HG03558 (cell line): ENCODE data around the gene TULP3.
A peak's percentile ranks its signal among the peaks of the same experiment; 100 is the strongest.
"Not testable (repeated sequence)": the region's sequence is repeated elsewhere in the genome, so short reads cannot be mapped to it uniquely, and the experiment has no call there.

Experiments used
- ATAC-seq: cut with Tn5 transposase; IDR thresholded peaks from one replicate; pipeline ENCODE4 v1.9.1; 2021; ENCODE audit warnings: moderate number of reproducible peaks; ENCODE audit not compliant: unreplicated experiment; ENCODE audit errors: extremely low read depth

Gene TULP3, protein sequence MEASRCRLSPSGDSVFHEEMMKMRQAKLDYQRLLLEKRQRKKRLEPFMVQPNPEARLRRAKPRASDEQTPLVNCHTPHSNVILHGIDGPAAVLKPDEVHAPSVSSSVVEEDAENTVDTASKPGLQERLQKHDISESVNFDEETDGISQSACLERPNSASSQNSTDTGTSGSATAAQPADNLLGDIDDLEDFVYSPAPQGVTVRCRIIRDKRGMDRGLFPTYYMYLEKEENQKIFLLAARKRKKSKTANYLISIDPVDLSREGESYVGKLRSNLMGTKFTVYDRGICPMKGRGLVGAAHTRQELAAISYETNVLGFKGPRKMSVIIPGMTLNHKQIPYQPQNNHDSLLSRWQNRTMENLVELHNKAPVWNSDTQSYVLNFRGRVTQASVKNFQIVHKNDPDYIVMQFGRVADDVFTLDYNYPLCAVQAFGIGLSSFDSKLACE

GRCh38 chr12:2890388-2891239 is at the start of gene TULP3:
Gene TULP3 (plus strand): TSS chr12:2890891. CDS start chr12:2890948, 57 bp downstream.
- peak; percentile 76 for ATAC-seq

GRCh38 chr12:2841056-2841650 is 49.5 kb upstream of the TULP3 start:
- no peak for ATAC-seq

GRCh38 chr12:2842948-2843347 is 47.7 kb upstream of the TULP3 start:
- no peak for ATAC-seq

DNA sequence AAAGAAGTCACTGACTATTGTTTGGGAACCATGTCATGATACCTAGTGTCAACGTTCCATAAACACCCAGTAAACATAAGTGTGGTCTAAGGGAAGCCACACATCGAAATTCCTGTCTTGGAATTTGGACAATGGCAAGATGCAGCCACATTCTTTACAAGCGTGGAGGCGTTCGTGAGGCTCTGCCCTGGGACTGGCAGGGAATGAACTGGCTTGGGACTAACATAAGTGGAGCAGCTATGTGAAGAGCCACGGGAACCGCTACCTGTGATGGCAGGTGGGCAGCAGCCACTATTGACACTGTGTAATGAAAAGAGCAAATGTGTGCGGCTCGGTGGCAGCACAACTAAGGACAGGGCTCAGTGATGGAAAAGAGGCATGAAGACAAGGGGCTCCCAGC is 45.9 kb upstream of the TULP3 start:
- ATAC-seq: no peak

GRCh38 chr12:2845280-2845679 is 45.4 kb upstream of the TULP3 start:
- ATAC-seq: no peak

DNA sequence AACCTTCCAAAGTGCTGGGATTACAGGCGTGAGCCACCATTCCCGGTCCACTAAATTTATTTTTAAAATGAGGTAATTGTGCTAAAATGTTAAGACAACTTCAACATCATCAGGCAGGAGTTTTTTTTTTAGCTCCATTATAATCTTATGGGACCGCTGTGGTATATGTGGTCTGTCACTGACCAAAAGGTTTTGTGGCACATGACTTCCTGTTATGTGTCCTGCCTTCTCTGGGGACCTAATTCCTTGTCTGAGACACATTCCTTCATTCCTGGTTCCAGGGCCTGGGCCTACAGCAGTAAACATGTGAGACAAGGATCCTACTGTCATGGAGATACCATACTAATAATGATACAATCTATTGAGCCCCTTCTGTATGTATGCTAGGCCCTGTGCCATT is 38.8 kb upstream of the TULP3 start:
- ATAC-seq: no peak

- ATAC-seq: no peak
Observed at GRCh38 chr12:2853626-2854025, 37.1 kb upstream of the TULP3 start.

DNA sequence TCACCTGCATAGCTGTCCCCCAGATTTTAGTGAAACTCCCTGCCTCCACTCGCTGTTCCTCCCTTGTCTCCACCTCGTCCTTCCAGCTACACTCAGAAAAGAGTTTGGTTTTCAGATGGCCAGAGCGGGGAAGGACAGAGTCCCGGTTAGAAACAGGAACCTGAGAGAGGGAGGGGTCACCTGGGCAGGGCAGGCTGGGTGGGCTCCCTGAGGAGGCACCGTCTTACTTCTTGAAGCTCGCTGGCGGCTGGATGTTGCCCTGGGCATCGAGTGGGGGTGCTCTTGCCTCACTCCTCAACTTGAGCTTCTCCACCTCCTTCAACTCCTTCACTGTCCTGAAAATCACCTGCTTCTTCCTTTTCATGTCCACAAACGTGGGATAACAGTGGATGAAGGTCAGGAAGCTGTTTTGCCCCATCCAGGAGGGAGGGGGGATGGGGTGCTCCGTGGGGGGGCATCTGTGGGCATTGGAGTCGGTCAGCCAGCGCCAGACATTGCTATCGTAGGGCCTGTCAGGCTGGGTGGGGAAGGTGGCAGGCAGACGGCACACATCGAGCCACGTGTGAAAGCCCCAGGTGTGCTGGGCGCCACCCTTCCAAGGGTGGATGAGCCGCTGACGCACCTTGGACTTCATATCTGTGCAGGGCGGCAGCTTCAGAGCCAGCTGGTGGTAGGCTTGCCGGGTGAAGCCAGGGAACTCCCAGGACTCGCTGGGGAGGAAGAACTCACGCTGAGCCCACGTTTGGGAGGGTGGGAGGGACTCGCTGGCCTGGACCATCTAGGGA is 35.8 kb upstream of the TULP3 start:
- no peak for ATAC-seq

GRCh38 chr12:2855546-2855945 is 35.1 kb upstream of the TULP3 start:
- no peak for ATAC-seq

DNA sequence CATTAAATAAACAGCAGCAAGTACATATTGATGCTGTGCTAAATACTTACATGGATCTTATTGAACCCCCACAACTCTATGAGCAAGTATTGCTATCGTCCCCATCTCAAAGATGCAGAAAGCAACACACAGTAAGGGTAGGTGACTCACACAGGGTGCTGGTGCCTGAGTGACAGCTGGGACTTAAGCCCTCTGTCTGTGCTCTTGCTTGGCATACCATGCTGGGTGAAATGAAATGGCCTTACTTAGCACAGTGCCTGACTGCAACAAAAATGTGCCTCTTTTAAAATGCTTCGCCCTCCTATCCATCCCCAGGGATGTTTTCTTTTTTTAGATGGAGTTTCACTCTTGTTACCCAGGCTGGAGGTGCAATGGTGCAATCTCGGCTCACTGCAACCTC is 34.6 kb upstream of the TULP3 start:
- ATAC-seq: no peak

GRCh38 chr12:2857021-2857431 is 33.7 kb upstream of the TULP3 start, which contains the start of gene TEX52:
Gene TEX52 (minus strand): TSS chr12:2857039. CDS start chr12:2857026, 13 bp downstream.
- ATAC-seq: no peak

GRCh38 chr12:2857576-2857975 is 33.1 kb upstream of the TULP3 start:
- ATAC-seq: no peak

- ATAC-seq: no peak
Observed at GRCh38 chr12:2858334-2858733, 32.4 kb upstream of the TULP3 start.

DNA sequence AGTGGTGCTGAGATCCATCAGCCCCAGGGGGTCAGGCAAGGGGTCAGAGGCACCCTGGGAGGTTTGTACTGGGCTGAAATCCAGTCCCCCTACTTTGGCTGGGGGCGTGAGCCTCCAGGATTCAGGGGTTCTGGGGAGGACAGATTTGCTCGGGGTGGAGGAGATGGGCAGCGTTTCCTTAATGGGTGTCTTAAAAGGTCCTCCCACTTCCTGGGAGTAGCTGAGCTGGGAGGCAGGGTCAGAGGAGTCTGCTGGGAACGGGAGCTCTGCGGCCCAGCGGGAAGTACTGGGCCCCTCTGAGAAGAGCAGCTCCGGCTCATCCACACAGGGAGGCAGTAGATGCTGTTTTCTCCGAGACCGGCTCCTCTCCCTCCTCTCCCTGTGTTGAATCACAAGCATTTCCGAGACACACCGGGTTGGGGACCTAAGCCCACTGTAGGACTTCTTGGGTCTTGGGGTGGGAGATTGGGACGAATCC is 31.7 kb upstream of the TULP3 start:
- ATAC-seq: no peak

- no peak for ATAC-seq
Observed at GRCh38 chr12:2860170-2860569, 30.5 kb upstream of the TULP3 start.

GRCh38 chr12:2862876-2863275 is 27.8 kb upstream of the TULP3 start:
- ATAC-seq: no peak

DNA sequence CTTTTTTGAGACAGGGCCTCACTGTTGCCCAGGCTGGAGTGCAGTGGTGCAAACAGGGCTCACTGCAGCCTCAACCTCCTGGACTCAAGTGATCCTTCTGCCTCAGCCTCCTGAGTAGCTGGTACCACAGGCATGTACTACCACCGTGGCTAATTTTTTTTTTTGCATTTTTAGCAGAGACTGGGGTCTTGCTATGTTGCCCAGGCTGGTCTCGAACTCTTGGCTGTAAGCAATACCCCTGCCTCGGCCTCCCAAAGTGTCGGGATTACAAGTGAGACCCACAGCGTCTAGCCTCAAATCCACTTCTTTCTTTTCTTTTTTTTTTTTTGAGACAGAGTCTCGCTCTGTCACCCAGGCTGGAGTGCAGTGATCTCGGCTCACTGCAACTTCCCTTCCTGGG is 27.3 kb upstream of the TULP3 start:
- ATAC-seq: not testable (repeated sequence)

- no peak for ATAC-seq
Observed at GRCh38 chr12:2864198-2864597, 26.5 kb upstream of the TULP3 start.

DNA sequence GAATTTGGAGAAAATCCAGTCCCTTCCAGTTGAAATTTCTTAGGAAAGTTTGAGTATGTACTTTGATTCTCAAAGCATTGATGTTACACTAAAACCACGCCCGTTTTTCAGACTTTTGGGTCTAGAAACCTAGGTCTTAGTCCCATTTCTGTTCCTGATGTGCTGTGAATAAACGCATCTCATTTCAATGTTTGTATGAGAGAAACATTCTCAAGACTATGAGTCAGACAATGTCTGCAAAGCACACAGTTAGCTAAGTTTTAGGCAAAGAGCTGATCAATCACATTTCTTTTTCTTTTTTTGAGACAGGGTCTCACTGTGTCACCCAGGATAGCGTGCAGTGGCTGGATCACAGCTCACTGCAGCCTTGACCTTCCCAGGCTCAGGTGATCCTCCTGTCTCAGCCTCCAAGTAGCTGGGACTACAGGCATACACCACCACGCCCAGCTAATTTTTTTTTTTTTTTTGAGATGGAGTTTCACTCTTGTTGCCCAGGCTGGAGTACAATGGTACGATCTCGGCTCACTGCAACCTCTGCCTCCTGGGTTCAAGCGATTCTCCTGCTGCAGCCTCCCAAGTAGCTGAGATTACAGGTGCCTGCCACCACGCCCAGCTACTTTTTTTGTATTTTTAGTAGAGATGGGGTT is 21.6 kb upstream of the TULP3 start:
- not testable (repeated sequence) for ATAC-seq
